Chondrocyte (in vitro differentiated cells): ENCODE data around the gene KIAA1217. TPM values are rescaled to one million over a fixed set of nuclear protein-coding genes. Genes with fewer than 3 reads are reported as not detected.

Source experiments
- DNase-seq: peaks from one replicate; pipeline ENCODE4 v3.0.0; 2021; ENCODE audit warnings: mixed read lengths, low spot score
- H3K27ac Mint-ChIP-seq: one replicate; pipeline ENCODE4 v1.8.0; 2021; ENCODE audit warnings: mild to moderate bottlenecking, moderate library complexity, mixed read lengths; ENCODE audit not compliant: unreplicated experiment
- H3K27me3 Mint-ChIP-seq: 2 replicates; pipeline ENCODE4 v1.8.0; 2021; ENCODE audit warnings: low read depth, mixed read lengths
- H3K36me3 Mint-ChIP-seq: 2 replicates; pipeline ENCODE4 v1.8.0; 2021; ENCODE audit warnings: low read depth, mixed read lengths
- H3K4me1 Mint-ChIP-seq: 2 replicates; pipeline ENCODE4 v1.8.0; 2021; ENCODE audit warnings: low read depth, mild to moderate bottlenecking, mixed read lengths
- H3K4me3 Mint-ChIP-seq: one replicate; pipeline ENCODE4 v1.8.0; 2021; ENCODE audit warnings: mild to moderate bottlenecking, moderate library complexity, mixed read lengths; ENCODE audit not compliant: unreplicated experiment
- H3K9me3 Mint-ChIP-seq: 2 replicates; pipeline ENCODE4 v1.8.0; 2021; ENCODE audit warnings: low read depth, mixed read lengths
- total RNA-seq: library from RNA; stranded (reverse); gene quantifications from 3 replicates; pipeline ENCODE4 v1.2.1, GENCODE V29; 2021
- TF ChIP-seq, protein P1 (sequence below): fragments of 200-600 bp; sonication (generic); IDR thresholded peaks from 2 replicates; pipeline ENCODE4 v1.5.0; 2021; ENCODE audit warnings: antibody characterized with exemption, mild to moderate bottlenecking, moderate library complexity

The KIAA1217 gene
- total RNA-seq, 1 donor from 2014 or later, result 13.2 TPM

DNA sequence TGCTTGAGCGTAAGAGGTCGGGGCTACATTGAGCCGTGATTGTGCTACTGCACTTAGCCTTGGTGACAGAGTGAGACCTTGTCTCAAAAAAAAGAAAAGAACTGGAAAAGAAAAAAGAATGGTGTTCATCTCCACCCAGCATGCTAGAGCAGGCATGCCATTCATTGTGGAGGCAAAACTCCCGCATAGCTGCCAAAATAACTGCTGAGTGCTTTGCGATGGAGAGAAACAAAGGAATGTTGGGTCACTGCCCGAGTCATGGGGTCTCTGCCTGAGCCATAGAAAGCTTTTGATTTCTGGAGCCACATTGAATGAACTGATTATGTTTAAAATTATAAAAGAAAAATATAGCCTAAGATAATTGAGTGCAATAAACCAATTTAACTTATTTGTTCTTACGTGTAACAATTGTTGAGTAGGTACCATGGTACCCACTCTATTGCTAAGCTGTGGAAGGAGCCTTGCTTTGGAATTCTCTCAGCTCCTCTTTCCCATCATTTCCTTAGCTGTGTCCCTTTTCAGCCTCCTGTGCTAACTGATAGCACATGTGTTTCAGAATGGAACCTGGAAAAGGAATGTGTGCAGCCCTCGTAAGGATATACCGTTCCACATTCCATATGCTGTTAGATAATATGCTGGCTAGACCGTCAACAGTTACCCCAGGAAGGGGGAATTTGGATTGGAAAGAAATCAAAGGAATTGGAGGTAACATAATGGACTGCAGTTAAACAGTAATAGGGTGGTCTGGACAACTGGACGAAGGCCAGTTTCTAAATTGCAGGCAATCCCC lies 99.0 kb downstream of the KIAA1217 start:
- DNase-seq, result no peak
- TF ChIP-seq, protein P1, sequence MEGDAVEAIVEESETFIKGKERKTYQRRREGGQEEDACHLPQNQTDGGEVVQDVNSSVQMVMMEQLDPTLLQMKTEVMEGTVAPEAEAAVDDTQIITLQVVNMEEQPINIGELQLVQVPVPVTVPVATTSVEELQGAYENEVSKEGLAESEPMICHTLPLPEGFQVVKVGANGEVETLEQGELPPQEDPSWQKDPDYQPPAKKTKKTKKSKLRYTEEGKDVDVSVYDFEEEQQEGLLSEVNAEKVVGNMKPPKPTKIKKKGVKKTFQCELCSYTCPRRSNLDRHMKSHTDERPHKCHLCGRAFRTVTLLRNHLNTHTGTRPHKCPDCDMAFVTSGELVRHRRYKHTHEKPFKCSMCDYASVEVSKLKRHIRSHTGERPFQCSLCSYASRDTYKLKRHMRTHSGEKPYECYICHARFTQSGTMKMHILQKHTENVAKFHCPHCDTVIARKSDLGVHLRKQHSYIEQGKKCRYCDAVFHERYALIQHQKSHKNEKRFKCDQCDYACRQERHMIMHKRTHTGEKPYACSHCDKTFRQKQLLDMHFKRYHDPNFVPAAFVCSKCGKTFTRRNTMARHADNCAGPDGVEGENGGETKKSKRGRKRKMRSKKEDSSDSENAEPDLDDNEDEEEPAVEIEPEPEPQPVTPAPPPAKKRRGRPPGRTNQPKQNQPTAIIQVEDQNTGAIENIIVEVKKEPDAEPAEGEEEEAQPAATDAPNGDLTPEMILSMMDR, result no peak
- Mint-ChIP-seq H3K4me1 (peaks cover 24% of the 10 kb centered on the region), H3K36me3 (no peaks in the 10 kb centered on the region), H3K27ac (peak overlapping the region; percentile 74), H3K27me3 (no peaks in the 10 kb centered on the region), H3K4me3 (no peak overlapping the region), H3K9me3 (peaks cover 3% of the 10 kb centered on the region)

DNA sequence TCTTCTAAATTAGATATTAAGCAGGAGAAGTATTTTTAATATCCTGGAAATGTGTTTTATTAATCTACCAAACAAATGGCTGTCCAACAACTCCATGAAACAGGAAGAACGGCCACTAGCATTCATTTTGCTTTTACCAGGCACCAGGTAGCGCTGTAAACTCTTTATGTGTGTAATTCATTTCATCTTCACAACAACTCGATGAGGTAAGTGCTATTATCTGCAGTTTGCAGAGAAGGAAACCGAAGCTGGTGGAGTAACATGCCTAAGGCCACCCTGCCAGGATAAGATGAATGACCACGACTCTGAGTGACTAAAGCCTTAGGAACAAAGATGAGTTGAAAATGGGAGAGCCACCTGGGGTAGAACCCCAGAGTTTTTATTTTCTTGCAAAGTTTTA lies 101.2 kb downstream of the KIAA1217 start:
- peaks cover 24% of the 10 kb centered on the region for H3K4me1 Mint-ChIP-seq
- H3K27ac Mint-ChIP-seq, result no peak overlapping the region
- H3K9me3 Mint-ChIP-seq, result peaks cover 3% of the 10 kb centered on the region
- no peak for DNase-seq
- no peaks in the 10 kb centered on the region for H3K27me3 Mint-ChIP-seq
- H3K4me3 Mint-ChIP-seq, result no peak overlapping the region
- H3K36me3 Mint-ChIP-seq, result no peaks in the 10 kb centered on the region
- TF ChIP-seq, protein P1, result no peak

DNA sequence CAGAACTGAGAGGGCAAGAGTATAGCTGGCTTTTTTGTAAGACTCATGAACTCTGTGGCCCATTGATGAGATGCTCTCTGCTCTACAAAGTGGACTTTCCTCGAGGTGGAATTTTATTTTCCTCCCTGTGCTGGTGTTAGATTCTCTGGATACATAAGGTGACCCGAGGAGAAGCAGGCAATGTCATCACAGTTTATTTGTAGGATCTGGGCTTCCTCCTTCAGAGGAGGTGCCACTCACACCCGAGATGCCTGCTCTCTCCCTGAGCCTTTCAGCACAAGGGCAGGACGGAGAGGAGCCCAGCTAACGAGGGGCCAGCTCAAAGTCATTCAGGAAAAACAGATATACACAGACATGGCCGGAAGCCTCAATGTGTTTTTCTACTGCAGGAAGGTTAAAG lies 103.0 kb downstream of the KIAA1217 start:
- Mint-ChIP-seq H3K36me3 (no peaks in the 10 kb centered on the region), H3K27me3 (no peaks in the 10 kb centered on the region), H3K9me3 (no peaks in the 10 kb centered on the region), H3K4me3 (no peak overlapping the region), H3K4me1 (peaks cover 9% of the 10 kb centered on the region), H3K27ac (no peak overlapping the region)
- TF ChIP-seq, protein P1, result no peak
- no peak for DNase-seq

DNA sequence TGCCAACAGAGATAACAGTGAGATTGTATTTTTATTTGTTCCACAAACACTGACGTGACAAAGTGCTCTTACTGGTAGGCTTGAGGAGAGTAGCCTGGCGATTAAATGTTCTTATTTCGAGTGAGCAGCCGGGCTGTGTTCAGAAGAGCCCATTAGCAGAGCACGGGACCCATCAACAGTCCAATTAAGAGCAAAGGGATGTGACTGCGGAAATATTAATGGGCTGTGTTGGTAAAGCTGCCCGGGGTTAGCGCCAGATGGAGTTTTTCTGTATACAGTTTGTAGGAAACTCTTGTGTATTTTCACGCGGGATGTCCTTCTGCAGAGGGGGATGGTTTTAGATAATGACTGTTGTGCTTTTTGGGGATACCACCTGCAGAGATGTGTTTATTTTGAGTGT lies 104.3 kb downstream of the KIAA1217 start:
- no peak for DNase-seq
- no peak overlapping the region for H3K4me3 Mint-ChIP-seq
- no peaks in the 10 kb centered on the region for H3K27me3 Mint-ChIP-seq
- no peaks in the 10 kb centered on the region for H3K4me1 Mint-ChIP-seq
- no peaks in the 10 kb centered on the region for H3K36me3 Mint-ChIP-seq
- no peaks in the 10 kb centered on the region for H3K9me3 Mint-ChIP-seq
- H3K27ac Mint-ChIP-seq, result no peak overlapping the region
- TF ChIP-seq, protein P1, result no peak

DNA sequence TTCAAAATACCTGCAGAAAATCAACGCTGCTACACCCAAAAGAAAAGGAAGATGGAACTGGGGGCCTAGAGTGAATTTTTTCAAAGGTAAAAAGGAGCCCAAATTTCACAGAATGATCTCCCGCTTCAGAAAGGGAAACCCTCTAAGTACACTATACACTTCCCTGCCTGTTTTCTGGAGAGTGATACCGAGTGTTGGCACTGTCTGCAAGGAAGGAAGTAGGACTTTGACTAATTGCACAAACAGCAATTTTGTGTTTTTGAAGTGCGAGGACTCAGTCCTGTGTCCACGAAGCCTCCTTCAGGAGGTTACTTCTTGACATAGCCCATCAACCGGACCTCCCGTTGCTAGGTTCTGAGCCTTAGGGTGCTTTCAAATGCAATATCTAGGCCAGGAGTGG lies 106.3 kb downstream of the KIAA1217 start:
- H3K27ac Mint-ChIP-seq, result no peak overlapping the region
- TF ChIP-seq, protein P1, result no peak
- DNase-seq, result no peak
- H3K4me1 Mint-ChIP-seq, result no peaks in the 10 kb centered on the region
- H3K27me3 Mint-ChIP-seq, result no peaks in the 10 kb centered on the region
- H3K36me3 Mint-ChIP-seq, result no peaks in the 10 kb centered on the region
- H3K9me3 Mint-ChIP-seq, result no peaks in the 10 kb centered on the region
- no peak overlapping the region for H3K4me3 Mint-ChIP-seq
